SK-N-SH (cell line): ENCODE data around the gene TPO. TPM values are rescaled to one million over a fixed set of nuclear protein-coding genes. Genes with fewer than 3 reads are reported as not detected.

ENCODE experiments used
- CTCF ChIA-PET: fragments of 300-600, 350-600 bp; formaldehyde crosslinking; extraction: SDS; loops from one replicate; lab custom pipeline; 2021; lab: Yijun Ruan, JAX
- POLR2A ChIA-PET: fragments of 350-600 bp; sonication (Branson Sonifier 250); formaldehyde crosslinking; extraction: SDS; loops from one replicate; lab custom pipeline; 2020; ENCODE audit warnings: antibody characterized with exemption, inconsistent platforms; lab: Yijun Ruan, JAX
- DNase-seq: peaks from one replicate; pipeline ENCODE4 v3.0.0; 2012
- H2AFZ ChIP-seq: fragments of 200-600 bp; sonication (generic); 2 replicates; pipeline ENCODE4 v1.8.1; 2016; ENCODE audit warnings: antibody characterized with exemption, mild to moderate bottlenecking, low read depth
- H3F3A ChIP-seq: fragments of 200-600 bp; sonication (generic); replicated peaks from 2 replicates; pipeline ENCODE3; 2016; ENCODE audit warnings: antibody characterized with exemption, mild to moderate bottlenecking; ENCODE audit not compliant: insufficient read depth
- H3K27ac ChIP-seq, 2 experiments: fragments of 200-500 bp in 1 of 2; fragments of 200-600 bp in 1 of 2; sonication (Bioruptor generic) in 1 of 2; sonication (generic), shearing (Covaris generic) in 1 of 2; 2 replicates each; pipeline versions ENCODE4 v1.5.1 to v1.6.1; 2014 to 2016; ENCODE audit warnings: low read depth in 2 of 2, inconsistent platforms in 1 of 2, low read length in 1 of 2, mild to moderate bottlenecking in 1 of 2, mixed read lengths in 1 of 2
- H3K27me3 ChIP-seq: fragments of 200-600 bp; sonication (generic), shearing (Covaris generic); 2 replicates; pipeline ENCODE4 v1.6.1; 2016; ENCODE audit warnings: mixed run types; ENCODE audit not compliant: insufficient read depth
- H3K36me3 ChIP-seq, 2 experiments: fragments of 200-500 bp in 1 of 2; fragments of 200-600 bp in 1 of 2; sonication (Bioruptor generic) in 1 of 2; sonication (generic) in 1 of 2; replicated peaks in 1 of 2; 2 replicates each; pipeline versions ENCODE3 to v1.5.1; 2014 to 2016; ENCODE audit warnings: low read length in 1 of 2, mild to moderate bottlenecking in 1 of 2; ENCODE audit not compliant: insufficient read depth in 2 of 2, control insufficient read depth in 1 of 2
- H3K4me1 ChIP-seq, 2 experiments: fragments of 200-500 bp in 1 of 2; fragments of 200-600 bp in 1 of 2; sonication (Bioruptor generic) in 1 of 2; sonication (generic), shearing (Covaris generic) in 1 of 2; 2 replicates each; pipeline versions ENCODE4 v1.5.1 to v1.6.1; 2014 to 2016; ENCODE audit warnings: low read depth in 1 of 2, low read length in 1 of 2, mixed run types in 1 of 2; ENCODE audit not compliant: insufficient read depth in 2 of 2, control insufficient read depth in 1 of 2
- H3K4me2 ChIP-seq: fragments of 200-600 bp; sonication (generic), shearing (Covaris generic); 2 replicates; pipeline ENCODE4 v1.6.1; 2017; ENCODE audit warnings: mixed run types
- H3K4me3 ChIP-seq, 2 experiments: fragments of 200-500 bp in 1 of 2; fragments of 200-600 bp in 1 of 2; sonication (Bioruptor generic) in 1 of 2; sonication (generic), shearing (Covaris generic) in 1 of 2; 2 replicates each; pipeline versions ENCODE4 v1.5.1 to v1.8.1; 2014 to 2016; ENCODE audit warnings: low read depth in 2 of 2, inconsistent platforms in 1 of 2, low read length in 1 of 2, mild to moderate bottlenecking in 1 of 2, mixed read lengths in 1 of 2, moderate library complexity in 1 of 2
- H3K79me2 ChIP-seq: fragments of 200-600 bp; sonication (generic); 2 replicates; pipeline ENCODE4 v1.8.1; 2017; ENCODE audit warnings: mild to moderate bottlenecking; ENCODE audit not compliant: insufficient read depth
- H3K9ac ChIP-seq: fragments of 200-600 bp; sonication (generic); 2 replicates; pipeline ENCODE4 v1.6.1; 2017; ENCODE audit warnings: mixed run types
- H3K9me2 ChIP-seq: fragments of 200-600 bp; sonication (generic); 2 replicates; pipeline ENCODE4 v1.6.1; 2017; ENCODE audit warnings: mixed run types
- H3K9me3 ChIP-seq: fragments of 200-600 bp; sonication (generic); 2 replicates; pipeline ENCODE4 v1.6.1; 2017; ENCODE audit warnings: mixed run types, mild to moderate bottlenecking, moderate library complexity
- H4K20me1 ChIP-seq: fragments of 200-600 bp; sonication (generic); 2 replicates; pipeline ENCODE4 v1.6.1; 2017; ENCODE audit warnings: mild to moderate bottlenecking, mixed run types; ENCODE audit not compliant: insufficient read depth
- FOXM1 ChIP-seq: IDR thresholded peaks from 2 replicates; pipeline ENCODE4 v1.4.0; 2012; ENCODE audit warnings: low read depth, mild to moderate bottlenecking
- GABPA ChIP-seq: IDR thresholded peaks from 2 replicates; pipeline ENCODE4 v1.4.0; 2012; ENCODE audit warnings: low read depth, mild to moderate bottlenecking
- GATA2 ChIP-seq: sonication (generic); formaldehyde crosslinking; IDR thresholded peaks from 2 replicates; pipeline ENCODE4 v1.5.0; 2020; ENCODE audit warnings: mild to moderate bottlenecking, missing genetic modification reagents
- IRF3 ChIP-seq: fragments of 150-350 bp; IDR thresholded peaks from 2 replicates; pipeline ENCODE4 v1.6.1; 2016; ENCODE audit warnings: mild to moderate bottlenecking, low read depth, low read length
- MEF2A ChIP-seq: IDR thresholded peaks from 2 replicates; pipeline ENCODE4 v1.4.0; 2012; ENCODE audit warnings: low read depth, borderline replicate concordance
- RAD21 ChIP-seq: IDR thresholded peaks from 2 replicates; pipeline ENCODE4 v1.6.1; 2012; ENCODE audit warnings: mild to moderate bottlenecking, low read length
- RCOR1 ChIP-seq: fragments of 150-350 bp; IDR thresholded peaks from 2 replicates; pipeline ENCODE4 v1.6.1; 2017; ENCODE audit warnings: antibody characterized with exemption, low read length
- RXRA ChIP-seq: IDR thresholded peaks from 2 replicates; pipeline ENCODE4 v1.4.0; 2012; ENCODE audit warnings: low read depth, mild to moderate bottlenecking, borderline replicate concordance
- TAF1 ChIP-seq: IDR thresholded peaks from 2 replicates; pipeline ENCODE4 v1.6.1; 2012; ENCODE audit warnings: low read depth, mild to moderate bottlenecking, low read length, moderate library complexity, borderline replicate concordance
- TCF12 ChIP-seq: IDR thresholded peaks from 2 replicates; pipeline ENCODE4 v1.4.0; 2012
- ZBTB33 ChIP-seq: IDR thresholded peaks from 2 replicates; pipeline ENCODE4 v1.4.0; 2012; ENCODE audit warnings: low read depth, borderline replicate concordance
- WGBS: methylation state at CpG from one replicate; pipeline ENCODE4 v1.1.6; 2017; ENCODE audit warnings: low lambda C conversion rate; 5-methylcytosine and 5-hydroxymethylcytosine counted together
- polyA plus RNA-seq, 3 experiments: library from polyadenylated mRNA; depleted of rRNA; stranded (reverse); fragments of >200 nt; gene quantifications; 2 replicates each; pipeline ENCODE4 v1.2.3, GENCODE V29; 2012
- TF ChIP-seq, protein P1 (sequence below): IDR thresholded peaks from 2 replicates; pipeline ENCODE4 v1.4.0; 2012; ENCODE audit warnings: low read depth, borderline replicate concordance

The TPO gene
- polyA plus RNA-seq, 1 of the 3 experiments (the other 2 are of a cell fraction), result not detected

- no peaks in the 10 kb centered on the region for H3F3A ChIP-seq
- no peak overlapping the region for H3K27ac ChIP-seq
- no peaks in the 10 kb centered on the region for H4K20me1 ChIP-seq
- H3K4me3 ChIP-seq, result no peak overlapping the region
- ChIA-PET POLR2A (no interaction called here), CTCF (no interaction called here)
- H3K9me3 ChIP-seq, result no peaks in the 10 kb centered on the region
- TF ChIP-seq FOXM1, result no peak
- TF ChIP-seq RXRA, result no peak
- no peak for TF ChIP-seq RCOR1
- H3K4me2 ChIP-seq, result no peak overlapping the region
- no peaks in the 10 kb centered on the region for H3K4me1 ChIP-seq
- no peaks in the 10 kb centered on the region for H3K36me3 ChIP-seq
- H2AFZ ChIP-seq, result no peak overlapping the region
- no peaks in the 10 kb centered on the region for H3K79me2 ChIP-seq
- H3K9ac ChIP-seq, result no peak overlapping the region
- H3K9me2 ChIP-seq, result no peaks in the 10 kb centered on the region
- WGBS, result 47% methylated on average over 9 of the region's 9 CpGs
- no peaks in the 10 kb centered on the region for H3K27me3 ChIP-seq
- no peak for DNase-seq
Observed at GRCh38 chr2:1436369-1436768, 23.1 kb downstream of the TPO start.

DNA sequence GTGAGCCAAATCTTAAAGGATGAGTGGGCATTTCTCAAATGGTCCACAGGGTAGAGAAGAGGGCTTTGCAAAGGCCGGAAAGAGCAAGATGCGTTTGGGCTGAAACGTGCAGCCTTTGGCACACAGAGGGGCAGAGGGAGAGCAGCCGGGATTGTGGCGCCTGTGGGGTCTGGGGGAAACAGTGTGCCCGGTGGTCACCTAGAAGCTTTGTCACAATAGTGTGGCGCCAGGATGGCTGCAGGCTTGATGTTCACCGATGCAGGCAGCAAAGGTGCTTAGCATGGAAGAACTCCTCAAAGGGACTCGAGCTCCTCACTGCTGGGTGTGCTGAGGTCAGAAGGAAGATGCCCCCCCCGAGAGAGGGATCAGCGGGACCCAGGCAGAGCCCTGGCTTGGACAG is 23.8 kb downstream of the TPO start:
- no peak overlapping the region for H3K27ac ChIP-seq
- no peaks in the 10 kb centered on the region for H3F3A ChIP-seq
- DNase-seq, result no peak
- POLR2A ChIA-PET, result no interaction called here
- H2AFZ ChIP-seq, result no peak overlapping the region
- H3K4me1 ChIP-seq, result no peaks in the 10 kb centered on the region
- no peak overlapping the region for H3K4me2 ChIP-seq
- no peaks in the 10 kb centered on the region for H3K9me2 ChIP-seq
- 45% methylated on average over 10 of the region's 11 CpGs for WGBS
- no peaks in the 10 kb centered on the region for H3K27me3 ChIP-seq
- H3K36me3 ChIP-seq, result no peaks in the 10 kb centered on the region
- TF ChIP-seq RAD21 (no peak), ZBTB33 (no peak), IRF3 (no peak), TCF12 (no peak), MEF2A (no peak), GATA2 (CRISPR knock-in tag) (no peak), GABPA (no peak), FOXM1 (no peak), TAF1 (no peak), RCOR1 (no peak)
- TF ChIP-seq, protein P1, sequence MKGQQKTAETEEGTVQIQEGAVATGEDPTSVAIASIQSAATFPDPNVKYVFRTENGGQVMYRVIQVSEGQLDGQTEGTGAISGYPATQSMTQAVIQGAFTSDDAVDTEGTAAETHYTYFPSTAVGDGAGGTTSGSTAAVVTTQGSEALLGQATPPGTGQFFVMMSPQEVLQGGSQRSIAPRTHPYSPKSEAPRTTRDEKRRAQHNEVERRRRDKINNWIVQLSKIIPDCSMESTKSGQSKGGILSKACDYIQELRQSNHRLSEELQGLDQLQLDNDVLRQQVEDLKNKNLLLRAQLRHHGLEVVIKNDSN, result no peak
- TF ChIP-seq, all 33 proteins: peak for 0
- Histone ChIP-seq H3K9me3 (no peaks in the 10 kb centered on the region), H3K79me2 (no peaks in the 10 kb centered on the region), H4K20me1 (no peaks in the 10 kb centered on the region), H3K9ac (no peak overlapping the region), H3K4me3 (no peak overlapping the region)
- CTCF ChIA-PET, result interaction anchor here (0.8 to 0.9 kb wide), 2 partner anchors 14 to 114 kb away, joined by 3 read pairs; no protein-coding TSS in a partner anchor
